HepG2 (cell line): ENCODE measurements around the gene PHAX. TPM values are rescaled to one million over a fixed set of nuclear protein-coding genes. Genes with fewer than 3 reads are reported as not detected.
A peak's percentile ranks its signal among the peaks of the same experiment; 100 is the strongest.

Experiments used
- ATAC-seq: fragments of 200-7000 bp; cut with Tn5 transposase; 3 replicates; pipeline ENCODE4 v1.9.1; 2020; ENCODE audit warnings: mild to moderate bottlenecking, moderate library complexity
- BruUV-seq: library from RNA; stranded (reverse); fragments of 400-500 nt; replicated peaks from 2 replicates; lab custom pipeline; 2021; lab: Mats Ljungman, UMichigan
- CTCF ChIA-PET: fragments of 300-600 bp; formaldehyde crosslinking; extraction: SDS; loops from one replicate; lab custom pipeline; 2021; ENCODE audit warnings: low total read pairs, inconsistent platforms, low intra/inter-chr PET ratio; lab: Yijun Ruan, JAX
- POLR2A ChIA-PET: fragments of 350-600 bp; sonication (Branson Sonifier 250); formaldehyde crosslinking; loops from one replicate; lab custom pipeline; 2020; ENCODE audit warnings: antibody characterized with exemption, inconsistent platforms; lab: Yijun Ruan, JAX
- DNase-seq: peaks from one replicate; pipeline ENCODE4 v3.0.0-alpha.2; 2015; ENCODE audit warnings: low spot score
- FAIRE-seq: peaks from 3 replicates; lab custom pipeline; 2011; peaks lifted over from hg19 to GRCh38; lab: Jason Lieb, UNC
- H2AFZ ChIP-seq: one replicate; pipeline ENCODE4 v1.6.1; 2011; ENCODE audit warnings: low read length, inconsistent platforms
- H3K27ac ChIP-seq: fragments of 300-600 bp; 3 replicates; pipeline ENCODE4 v1.8.0; 2011; ENCODE audit warnings: mixed run types, mild to moderate bottlenecking, mixed read lengths, low read length, inconsistent platforms; ENCODE audit not compliant: insufficient read depth; ENCODE audit errors: extremely low read length
- H3K27me3 ChIP-seq, 2 experiments: fragments of 200-600 bp in 1 of 2; 2 replicates in 1 of 2; 3 replicates in 1 of 2; pipeline versions ENCODE4 v1.6.0 to v1.8.0; 2011; ENCODE audit warnings: low read length in 2 of 2, mild to moderate bottlenecking in 2 of 2, moderate library complexity in 2 of 2, inconsistent platforms in 1 of 2; ENCODE audit not compliant: insufficient read depth in 2 of 2, control insufficient read depth in 1 of 2
- H3K36me3 ChIP-seq, 2 experiments: fragments of 200-600 bp in 1 of 2; replicated peaks in 1 of 2; 2 replicates in 1 of 2; 3 replicates in 1 of 2; pipeline versions ENCODE4 v1.5.1 to v1.8.0; 2011; ENCODE audit warnings: low read length in 2 of 2, inconsistent platforms in 1 of 2; ENCODE audit not compliant: insufficient read depth in 2 of 2, control insufficient read depth in 1 of 2
- H3K4me1 ChIP-seq: 2 replicates; pipeline ENCODE4 v1.5.1; 2012; ENCODE audit warnings: low read length, inconsistent platforms; ENCODE audit not compliant: insufficient read depth
- H3K4me2 ChIP-seq: 2 replicates; pipeline ENCODE4 v1.6.0; 2011; ENCODE audit warnings: low read depth, low read length, inconsistent platforms
- H3K4me3 ChIP-seq, 3 experiments: fragments of 200-600 bp in 1 of 3; sonication (generic), shearing (Covaris generic) in 1 of 3; replicated peaks in 1 of 3; 2 replicates each; pipeline ENCODE4 v1.5.1; 2011 to 2016; ENCODE audit warnings: low read length in 3 of 3, inconsistent platforms in 2 of 3, low read depth in 2 of 3, mild to moderate bottlenecking in 2 of 3, control low read depth in 1 of 3, mixed read lengths in 1 of 3; ENCODE audit not compliant: insufficient read depth in 1 of 3
- H3K79me2 ChIP-seq: one replicate; pipeline ENCODE4 v1.6.1; 2011; ENCODE audit warnings: low read length, inconsistent platforms; ENCODE audit not compliant: insufficient read depth
- H3K9ac ChIP-seq: 2 replicates; pipeline ENCODE4 v1.6.0; 2011; ENCODE audit warnings: mild to moderate bottlenecking, low read depth, low read length, inconsistent platforms; ENCODE audit not compliant: insufficient read depth
- H3K9me3 ChIP-seq: 2 replicates; pipeline ENCODE4 v1.5.1; 2012; ENCODE audit warnings: mild to moderate bottlenecking, low read length
- H4K20me1 ChIP-seq: 2 replicates; pipeline ENCODE4 v1.6.0; 2011; ENCODE audit warnings: inconsistent platforms, mild to moderate bottlenecking, low read length, moderate library complexity; ENCODE audit not compliant: insufficient read depth
- ATF4 ChIP-seq, 2 experiments: fragments of 450-650 bp in 1 of 2; sonication (generic) in 1 of 2; formaldehyde crosslinking; IDR thresholded peaks; 2 replicates each; pipeline versions ENCODE4 v1.5.0 to v1.8.0; 2020 to 2022; ENCODE audit warnings: mild to moderate bottlenecking in 1 of 2, missing genetic modification reagents in 1 of 2
- ATF7 ChIP-seq, 2 experiments: fragments of 450-650 bp in 1 of 2; sonication (generic) in 1 of 2; formaldehyde crosslinking in 1 of 2; IDR thresholded peaks; 2 replicates each; pipeline versions ENCODE4 v1.4.0 to v1.6.1; 2016 to 2020; ENCODE audit warnings: antibody characterized with exemption in 1 of 2, mild to moderate bottlenecking in 1 of 2, missing genetic modification reagents in 1 of 2
- CHD4 ChIP-seq: fragments of 200-600 bp; sonication (generic); IDR thresholded peaks from 2 replicates; pipeline ENCODE4 v1.7.0; 2017; ENCODE audit warnings: mild to moderate bottlenecking, low read length, borderline replicate concordance
- CREB1 ChIP-seq, 2 experiments: fragments of 450-650 bp in 1 of 2; IDR thresholded peaks; 2 replicates each; pipeline ENCODE4 v1.6.1; 2016 to 2017; ENCODE audit warnings: control low read depth in 1 of 2, mild to moderate bottlenecking in 1 of 2, missing compliant biosample characterization in 1 of 2, missing genetic modification characterization in 1 of 2
- FOSL1 ChIP-seq: sonication (generic); formaldehyde crosslinking; IDR thresholded peaks from 2 replicates; pipeline ENCODE4 v1.9.0; 2021; ENCODE audit warnings: missing genetic modification reagents, borderline replicate concordance
- GMEB1 ChIP-seq: sonication (generic); formaldehyde crosslinking; IDR thresholded peaks from 2 replicates; pipeline ENCODE4 v1.5.1; 2020; ENCODE audit warnings: missing genetic modification reagents, mild to moderate bottlenecking, borderline replicate concordance
- HES4 ChIP-seq: sonication (generic); formaldehyde crosslinking; IDR thresholded peaks from 2 replicates; pipeline ENCODE4 v1.9.0; 2021; ENCODE audit warnings: mild to moderate bottlenecking, missing genetic modification reagents, borderline replicate concordance
- KDM3A ChIP-seq: IDR thresholded peaks from 2 replicates; pipeline ENCODE4 v1.6.1; 2018; ENCODE audit warnings: low read depth, missing compliant biosample characterization
- MATR3 ChIP-seq: sonication (generic); formaldehyde crosslinking; IDR thresholded peaks from 2 replicates; pipeline ENCODE4 v1.4.0; 2020; ENCODE audit warnings: missing genetic modification reagents
- SMARCC2 ChIP-seq: fragments of 450-650 bp; IDR thresholded peaks from 2 replicates; pipeline ENCODE4 v1.6.1; 2017; ENCODE audit warnings: antibody characterized with exemption, mild to moderate bottlenecking
- TBX3 ChIP-seq: fragments of 450-650 bp; IDR thresholded peaks from 2 replicates; pipeline ENCODE4 v1.6.1; 2017; ENCODE audit warnings: antibody characterized with exemption, mild to moderate bottlenecking, inconsistent platforms, borderline replicate concordance
- ZBTB14 ChIP-seq: sonication (generic); formaldehyde crosslinking; IDR thresholded peaks from 2 replicates; pipeline ENCODE4 v1.4.0; 2020; ENCODE audit warnings: missing genetic modification reagents
- ZBTB7A ChIP-seq: sonication (generic); formaldehyde crosslinking; IDR thresholded peaks from 2 replicates; pipeline ENCODE4 v1.8.0; 2022; ENCODE audit warnings: mild to moderate bottlenecking, missing genetic modification reagents
- ZNF138 ChIP-seq: sonication (generic); formaldehyde crosslinking; IDR thresholded peaks from 2 replicates; pipeline ENCODE4 v1.5.0; 2020; ENCODE audit warnings: mild to moderate bottlenecking, low read depth, missing genetic modification reagents
- ZNF337 ChIP-seq: sonication (generic); formaldehyde crosslinking; IDR thresholded peaks from 2 replicates; pipeline ENCODE4 v1.5.1; 2020; ENCODE audit warnings: missing genetic modification reagents, low read depth, mild to moderate bottlenecking, borderline replicate concordance
- ZNF446 ChIP-seq: sonication (generic); formaldehyde crosslinking; IDR thresholded peaks from 2 replicates; pipeline ENCODE4 v1.5.0; 2020; ENCODE audit warnings: mild to moderate bottlenecking, missing genetic modification reagents
- ZNF451 ChIP-seq: sonication (generic); formaldehyde crosslinking; IDR thresholded peaks from 2 replicates; pipeline ENCODE4 v1.5.0; 2020; ENCODE audit warnings: mild to moderate bottlenecking, missing genetic modification reagents
- ZNF562 ChIP-seq: sonication (generic); formaldehyde crosslinking; IDR thresholded peaks from 2 replicates; pipeline ENCODE4 v1.8.0; 2022; ENCODE audit warnings: missing genetic modification reagents, borderline replicate concordance
- ZNF577 ChIP-seq: sonication (generic); formaldehyde crosslinking; IDR thresholded peaks from 2 replicates; pipeline ENCODE4 v1.4.0; 2020; ENCODE audit warnings: mild to moderate bottlenecking, low read depth, missing genetic modification reagents, borderline replicate concordance
- WGBS: methylation state at CpG from one replicate; pipeline ENCODE4 v1.1.6; 2017; ENCODE audit warnings: low lambda C conversion rate; 5-methylcytosine and 5-hydroxymethylcytosine counted together
- in situ Hi-C: cut with HindIII; loops from 2 replicates; pipeline ENCODE4 v1.10.0; 2017; ENCODE audit warnings: low pct_unique_long_range_greater_than_20kb; ENCODE audit not compliant: extremely low pct_ligation_motif_present
- intact Hi-C: fragments of 100-400 bp; cut with micrococcal nuclease; formaldehyde crosslinking; loops from one replicate; pipeline ENCODE4 v1.10.0; 2022; ENCODE audit not compliant: unreplicated experiment
- polyA plus RNA-seq, 8 experiments: library from polyadenylated mRNA; depleted of rRNA in 3 of 8; stranded (reverse) in 7 of 8; unstranded in 1 of 8; fragments of >200 nt; fragmentation: Illumina TruSeq in 4 of 8; extraction: Trizol in 4 of 8; gene quantifications; 2 replicates each; pipeline versions ENCODE4 v1.2.1 to v1.2.3, GENCODE V29; 2011 to 2016; ENCODE audit warnings: low read depth in 4 of 8, missing spikeins in 1 of 8, mixed read lengths in 1 of 8; ENCODE audit not compliant: insufficient read depth in 1 of 8
- total RNA-seq, 5 experiments: library from RNA; depleted of rRNA; stranded (reverse); fragments of >200 nt; fragmentation: Illumina TruSeq; extraction: Trizol; gene quantifications; 2 replicates each; pipeline ENCODE4 v1.2.3, GENCODE V29; 2016; ENCODE audit warnings: low read depth in 1 of 5

Gene PHAX
- total and polyA plus RNA-seq, 2 of the 13 experiments (the other 11 are each of a cell fraction or from before 2014, with no cell fraction given), result 20.0 to 59.7 TPM

- TF ChIP-seq HES4 (CRISPR knock-in tag) (peak; percentile 89; the same call in 1 of the 2 replicates), ZNF577 (CRISPR knock-in tag) (no peak), SMARCC2 (no peak), CHD4 (no peak)
Measured at GRCh38 chr5:126600631-126601511, at the start of gene PHAX (continued).

- ChIA-PET POLR2A (no interaction called here), CTCF (no interaction called here)
- DNase-seq (no peak), ATAC-seq (no peak), FAIRE-seq (no peak)
- Histone ChIP-seq H2AFZ (no peak overlapping the region), H3K4me3 (no peak overlapping the region), H3K4me1 (no peaks in the 10 kb centered on the region), H3K9ac (no peak overlapping the region), H3K4me2 (no peak overlapping the region), H3K9me3 (no peaks in the 10 kb centered on the region), H3K36me3 (peaks cover 21 to 72% of the 10 kb centered on the region in 2 experiments), H3K79me2 (no peaks in the 10 kb centered on the region), H4K20me1 (no peaks in the 10 kb centered on the region), H3K27ac (no peak overlapping the region), H3K27me3 (no peaks in the 10 kb centered on the region)
- intact Hi-C loops, result no loop called here
- WGBS, result 92% methylated on average over 2 of the region's 2 CpGs
- BruUV-seq, result no TSS peak
- in situ Hi-C loops, result no loop called here
- no peak for TF ChIP-seq ZBTB14 (CRISPR knock-in tag)
- peak; percentile 65 for TF ChIP-seq CREB1 (IDR thresholded peaks at IDR 0.05)
- TF ChIP-seq CREB1 (CRISPR knock-in tag; IDR thresholded peaks at IDR 0.05), result no peak
- no peak for TF ChIP-seq ZNF138 (CRISPR knock-in tag)
- TF ChIP-seq GMEB1, result no peak
- no peak for TF ChIP-seq ATF4 (CRISPR knock-in tag; IDR thresholded peaks at IDR 0.05)
- TF ChIP-seq KDM3A, result no peak
- no peak for TF ChIP-seq TBX3
- no peak for TF ChIP-seq ZNF562 (CRISPR knock-in tag)
- TF ChIP-seq ZNF337, result no peak
- TF ChIP-seq FOSL1 (CRISPR knock-in tag), result no peak
- TF ChIP-seq ZNF446 (CRISPR knock-in tag), result no peak
- no peak for TF ChIP-seq ZNF451 (CRISPR knock-in tag)
- TF ChIP-seq MATR3 (CRISPR knock-in tag), result no peak
- peak; percentile 60; the same call in 1 of the 2 replicates for TF ChIP-seq ATF7 (IDR thresholded peaks at IDR 0.05)
- TF ChIP-seq ATF7 (CRISPR knock-in tag; IDR thresholded peaks at IDR 0.05), result no peak
- TF ChIP-seq ZBTB7A (CRISPR knock-in tag), result no peak
Measured at GRCh38 chr5:126552614-126553013, 48.1 kb upstream of the PHAX start.
